HCT116 (cell line): ENCODE data around the gene HAUS8. TPM values are rescaled to one million over a fixed set of nuclear protein-coding genes. Genes with fewer than 3 reads are reported as not detected.
A peak's percentile ranks its signal among the peaks of the same experiment; 100 is the strongest.

Experiments
- ATAC-seq: fragments of 200-7000 bp; cut with Tn5 transposase; 2 replicates; pipeline ENCODE4 v1.9.1; 2020; ENCODE audit warnings: mild to moderate bottlenecking, moderate library complexity
- BruUV-seq: library from RNA; stranded (reverse); fragments of 400-500 nt; replicated peaks from 2 replicates; lab custom pipeline; 2021; lab: Mats Ljungman, UMichigan
- CTCF ChIA-PET: fragments of 300-600 bp; sonication (Branson Sonifier 250); formaldehyde crosslinking; loops from one replicate; lab custom pipeline; 2021; ENCODE audit warnings: antibody characterized with exemption; lab: Charles Lee
- POLR2A ChIA-PET: fragments of 300-600, 350-600 bp; sonication (Branson Sonifier 250); formaldehyde crosslinking; loops from one replicate; lab custom pipeline; 2021; ENCODE audit warnings: antibody characterized with exemption; lab: Charles Lee
- RAD21 ChIA-PET, 2 experiments: fragments of 300-600 bp; sonication (Branson Sonifier 250); formaldehyde crosslinking; loops; one replicate each; lab custom pipeline; 2023; ENCODE audit warnings: low total read pairs in 2 of 2; ENCODE audit not compliant: uncharacterized antibody in 2 of 2, unreplicated experiment in 2 of 2, low non-redundant PET in 1 of 2; lab: Charles Lee
- DNase-seq: peaks from one replicate; pipeline ENCODE4 v3.0.0-alpha.2; 2010; ENCODE audit warnings: low read depth, low spot score
- H2AFZ ChIP-seq: fragments of 200-600 bp; shearing (Covaris generic), sonication (generic); 2 replicates; pipeline ENCODE4 v1.6.1; 2017; ENCODE audit warnings: low read depth, mixed run types, mixed read lengths, antibody characterized with exemption, low read length; ENCODE audit not compliant: poor library complexity, severe bottlenecking
- H3K27ac ChIP-seq: 2 replicates; pipeline ENCODE4 v1.5.1; 2012; ENCODE audit warnings: low read depth, low read length
- H3K27me3 ChIP-seq: fragments of 200-600 bp; sonication (generic); 2 replicates; pipeline ENCODE4 v1.6.1; 2016; ENCODE audit warnings: mixed run types, low read length, mixed read lengths; ENCODE audit not compliant: insufficient read depth
- H3K36me3 ChIP-seq, 2 experiments: fragments of 200-500 bp in 1 of 2; fragments of 200-600 bp in 1 of 2; sonication (Bioruptor generic) in 1 of 2; sonication (generic) in 1 of 2; 2 replicates each; pipeline versions ENCODE4 v1.5.1 to v1.6.1; 2014 to 2016; ENCODE audit warnings: low read length in 2 of 2, inconsistent platforms in 1 of 2, mixed read lengths in 1 of 2, mixed run types in 1 of 2; ENCODE audit not compliant: insufficient read depth in 2 of 2, control insufficient read depth in 1 of 2
- H3K4me1 ChIP-seq, 2 experiments: fragments of 200-600 bp in 1 of 2; sonication (generic) in 1 of 2; 2 replicates each; pipeline versions ENCODE4 v1.5.1 to v1.6.1; 2012 to 2017; ENCODE audit warnings: low read length in 2 of 2, inconsistent platforms in 1 of 2, mild to moderate bottlenecking in 1 of 2, mixed read lengths in 1 of 2, mixed run types in 1 of 2, moderate library complexity in 1 of 2; ENCODE audit not compliant: insufficient read depth in 2 of 2, control insufficient read depth in 1 of 2
- H3K4me2 ChIP-seq: fragments of 200-600 bp; sonication (generic); 2 replicates; pipeline ENCODE4 v1.6.1; 2017; ENCODE audit warnings: mixed run types, low read length, mixed read lengths
- H3K4me3 ChIP-seq, 2 experiments: fragments of 200-600 bp in 1 of 2; sonication (generic) in 1 of 2; replicated peaks in 1 of 2; 2 replicates each; pipeline ENCODE4 v1.5.1; 2011 to 2016; ENCODE audit warnings: low read length in 2 of 2, control low read depth in 1 of 2, low read depth in 1 of 2, mild to moderate bottlenecking in 1 of 2, mixed read lengths in 1 of 2, mixed run types in 1 of 2
- H3K79me2 ChIP-seq: fragments of 200-600 bp; sonication (generic); 2 replicates; pipeline ENCODE4 v1.6.1; 2017; ENCODE audit warnings: mild to moderate bottlenecking, mixed run types, low read length, moderate library complexity, mixed read lengths; ENCODE audit not compliant: insufficient read depth
- H3K9ac ChIP-seq: fragments of 200-600 bp; sonication (generic); 2 replicates; pipeline ENCODE4 v1.6.1; 2016; ENCODE audit warnings: low read length, mixed read lengths
- H3K9me2 ChIP-seq: fragments of 200-600 bp; sonication (generic), shearing (Covaris generic); 2 replicates; pipeline ENCODE4 v1.6.1; 2017; ENCODE audit warnings: mixed run types, mild to moderate bottlenecking, moderate library complexity; ENCODE audit not compliant: insufficient read depth
- H3K9me3 ChIP-seq, 2 experiments: fragments of 200-500 bp in 1 of 2; fragments of 200-600 bp in 1 of 2; sonication (Bioruptor generic) in 1 of 2; sonication (generic) in 1 of 2; 2 replicates each; pipeline ENCODE4 v1.6.1; 2014 to 2017; ENCODE audit warnings: low read length in 2 of 2, mixed read lengths in 2 of 2, inconsistent platforms in 1 of 2, low read depth in 1 of 2, mild to moderate bottlenecking in 1 of 2, mixed run types in 1 of 2, moderate library complexity in 1 of 2; ENCODE audit not compliant: control insufficient read depth in 1 of 2, insufficient read depth in 1 of 2
- H4K20me1 ChIP-seq: fragments of 200-600 bp; sonication (generic), shearing (Covaris generic); 2 replicates; pipeline ENCODE4 v1.6.1; 2017; ENCODE audit warnings: mixed run types, mild to moderate bottlenecking, moderate library complexity; ENCODE audit not compliant: insufficient read depth
- ATF3 ChIP-seq: IDR thresholded peaks from 2 replicates; pipeline ENCODE4 v1.6.1; 2012
- CTCF ChIP-seq, 3 experiments: fragments of 200-600 bp in 1 of 3; sonication (generic) in 1 of 3; IDR thresholded peaks in 2 of 3; conservative IDR thresholded peaks in 1 of 3; 2 replicates each; pipeline ENCODE4 v1.5.1; 2012 to 2017; ENCODE audit warnings: low read depth in 2 of 3, low read length in 2 of 3, antibody characterized with exemption in 1 of 3, borderline replicate concordance in 1 of 3, control low read depth in 1 of 3, mild to moderate bottlenecking in 1 of 3, mixed read lengths in 1 of 3, mixed run types in 1 of 3, moderate library complexity in 1 of 3; ENCODE audit not compliant: insufficient read depth in 1 of 3
- EZH2phosphoT487 ChIP-seq: fragments of 200-600 bp; IDR thresholded peaks from 2 replicates; pipeline ENCODE4 v1.6.1; 2018; ENCODE audit warnings: antibody characterized with exemption, borderline replicate concordance
- MAX ChIP-seq: IDR thresholded peaks from 2 replicates; pipeline ENCODE4 v1.6.1; 2012
- POLR2AphosphoS5 ChIP-seq: IDR thresholded peaks from 2 replicates; pipeline ENCODE4 v1.6.1; 2011; ENCODE audit warnings: mild to moderate bottlenecking, low read depth, low read length, moderate library complexity
- RAD21 ChIP-seq: IDR thresholded peaks from 2 replicates; pipeline ENCODE4 v1.6.1; 2012; ENCODE audit warnings: low read depth, mild to moderate bottlenecking
- SIN3A ChIP-seq: IDR thresholded peaks from 2 replicates; pipeline ENCODE4 v1.6.1; 2012; ENCODE audit warnings: low read depth
- SP1 ChIP-seq: IDR thresholded peaks from 2 replicates; pipeline ENCODE4 v1.6.1; 2012; ENCODE audit warnings: low read depth
- SRF ChIP-seq: IDR thresholded peaks from 2 replicates; pipeline ENCODE4 v1.6.1; 2012; ENCODE audit warnings: low read depth
- TCF7L2 ChIP-seq: IDR thresholded peaks from 2 replicates; pipeline ENCODE4 v1.7.0; 2011; ENCODE audit warnings: borderline replicate concordance, inconsistent platforms; ENCODE audit not compliant: insufficient read depth, insufficient read length; ENCODE audit errors: extremely low read depth
- YY1 ChIP-seq: IDR thresholded peaks from 2 replicates; pipeline ENCODE4 v1.6.1; 2011; ENCODE audit warnings: low read length, low read depth, moderate library complexity, mild to moderate bottlenecking; ENCODE audit not compliant: insufficient replicate concordance; ENCODE audit errors: extremely low read depth
- ZFX ChIP-seq: fragments of 450-650 bp; IDR thresholded peaks from 2 replicates; pipeline ENCODE4 v1.6.1; 2017
- ZNF274 ChIP-seq: fragments of 200-500 bp; sonication (Bioruptor generic); IDR thresholded peaks from 2 replicates; pipeline ENCODE4 v1.6.1; 2014; ENCODE audit warnings: mild to moderate bottlenecking, low read depth, low read length, inconsistent platforms
- intact Hi-C: fragments of 100-400 bp; cut with micrococcal nuclease; formaldehyde crosslinking; loops from 2 replicates; pipeline ENCODE4 v1.10.0; 2022
- total RNA-seq: library from RNA; stranded (reverse); gene quantifications from one replicate; pipeline ENCODE4 v1.2.1, GENCODE V29; 2021; ENCODE audit not compliant: unreplicated experiment
- TF ChIP-seq, protein P1 (sequence below): IDR thresholded peaks from 2 replicates; pipeline ENCODE4 v1.6.1; 2012; ENCODE audit warnings: low read depth

The HAUS8 gene
- total RNA-seq, 1 experiment from 2014 or later, result 23.6 TPM

- ChIA-PET RAD21 (no interaction called here), CTCF (no interaction called here), POLR2A (interaction anchor here (1.3 kb wide), 1 partner anchor 156 kb away, joined by 3 read pairs; no protein-coding TSS in a partner anchor)
- intact Hi-C loops, result no loop called here
- no peaks in the 10 kb centered on the region; a peak in 1 of 4 replicates for H3K36me3 ChIP-seq
- peak overlapping the region; percentile 66 for H3K27ac ChIP-seq
- H3K4me3 ChIP-seq, result 0 out of 4 replicates have a peak overlapping the region, but pooled peaks of 1 of the 2 experiments have one; percentile 46
- peaks cover 13 to 40% of the 10 kb centered on the region in 2 experiments for H3K4me1 ChIP-seq
- no peaks in the 10 kb centered on the region for H3K9me3 ChIP-seq
- TF ChIP-seq CTCF (IDR thresholded peaks at IDR 0.05 in 2 of 3, conservative IDR thresholded peaks at IDR 0.05 in 1 of 3; ENCODE audit: borderline replicate concordance in 1 of 3, insufficient read depth in 1 of 3, low read depth in 2 of 3, low read length in 2 of 3) (no peak), ZNF274 (no peak), MAX (no peak), SIN3A (no peak), ZFX (no peak), RAD21 (no peak), YY1 (no peak), POLR2AphosphoS5 (no peak), EZH2phosphoT487 (no peak), ATF3 (no peak), TCF7L2 (no peak), SP1 (no peak), SRF (no peak)
- TF ChIP-seq, protein P1, sequence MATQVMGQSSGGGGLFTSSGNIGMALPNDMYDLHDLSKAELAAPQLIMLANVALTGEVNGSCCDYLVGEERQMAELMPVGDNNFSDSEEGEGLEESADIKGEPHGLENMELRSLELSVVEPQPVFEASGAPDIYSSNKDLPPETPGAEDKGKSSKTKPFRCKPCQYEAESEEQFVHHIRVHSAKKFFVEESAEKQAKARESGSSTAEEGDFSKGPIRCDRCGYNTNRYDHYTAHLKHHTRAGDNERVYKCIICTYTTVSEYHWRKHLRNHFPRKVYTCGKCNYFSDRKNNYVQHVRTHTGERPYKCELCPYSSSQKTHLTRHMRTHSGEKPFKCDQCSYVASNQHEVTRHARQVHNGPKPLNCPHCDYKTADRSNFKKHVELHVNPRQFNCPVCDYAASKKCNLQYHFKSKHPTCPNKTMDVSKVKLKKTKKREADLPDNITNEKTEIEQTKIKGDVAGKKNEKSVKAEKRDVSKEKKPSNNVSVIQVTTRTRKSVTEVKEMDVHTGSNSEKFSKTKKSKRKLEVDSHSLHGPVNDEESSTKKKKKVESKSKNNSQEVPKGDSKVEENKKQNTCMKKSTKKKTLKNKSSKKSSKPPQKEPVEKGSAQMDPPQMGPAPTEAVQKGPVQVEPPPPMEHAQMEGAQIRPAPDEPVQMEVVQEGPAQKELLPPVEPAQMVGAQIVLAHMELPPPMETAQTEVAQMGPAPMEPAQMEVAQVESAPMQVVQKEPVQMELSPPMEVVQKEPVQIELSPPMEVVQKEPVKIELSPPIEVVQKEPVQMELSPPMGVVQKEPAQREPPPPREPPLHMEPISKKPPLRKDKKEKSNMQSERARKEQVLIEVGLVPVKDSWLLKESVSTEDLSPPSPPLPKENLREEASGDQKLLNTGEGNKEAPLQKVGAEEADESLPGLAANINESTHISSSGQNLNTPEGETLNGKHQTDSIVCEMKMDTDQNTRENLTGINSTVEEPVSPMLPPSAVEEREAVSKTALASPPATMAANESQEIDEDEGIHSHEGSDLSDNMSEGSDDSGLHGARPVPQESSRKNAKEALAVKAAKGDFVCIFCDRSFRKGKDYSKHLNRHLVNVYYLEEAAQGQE, result no peak
- H3K27me3 ChIP-seq, result no peaks in the 10 kb centered on the region
- peaks cover 95% of the 10 kb centered on the region for H3K79me2 ChIP-seq
- BruUV-seq, result no TSS peak
- DNase-seq (no peak), ATAC-seq (no peak)
- no peaks in the 10 kb centered on the region for H3K9me2 ChIP-seq
- H3K4me2 ChIP-seq, result peak overlapping the region; percentile 68
- H4K20me1 ChIP-seq, result no peaks in the 10 kb centered on the region
- H3K9ac ChIP-seq, result 0 out of 2 replicates have a peak overlapping the region, but pooled peaks have one; percentile 13
- no peak overlapping the region for H2AFZ ChIP-seq
Observed at GRCh38 chr19:17080440-17080801, 5.2 kb upstream of the HAUS8 start.
